Body of pancreas (tissue), 4 donors: Measurements from ENCODE around the gene KLHL29.

Experiments
- CTCF ChIP-seq, 7 experiments: fragments of 450-650 bp in 4 of 7; fragments of 200-600 bp in 3 of 7; sonication (generic) in 3 of 7; IDR thresholded peaks; one replicate each; pipeline ENCODE4 v1.5.1; 2016 to 2019; ENCODE audit warnings: antibody characterized with exemption in 7 of 7
- POLR2A ChIP-seq, 3 donors: fragments of 450-650 bp; IDR thresholded peaks; one replicate each; pipeline ENCODE4 v1.6.1; 2016; ENCODE audit warnings: antibody characterized with exemption in 3 of 3, mild to moderate bottlenecking in 2 of 3

GRCh38 chr2:23528690-23529089, 143.7 kb downstream of the KLHL29 start:
- no peak for TF ChIP-seq POLR2A (IDR thresholded peaks at IDR 0.05)
- no peak for TF ChIP-seq CTCF (IDR thresholded peaks at IDR 0.05)
